Activated CD4-positive, alpha-beta T cell treated with anti-CD3 and anti-CD28 coated beads, Interleukin-2, amount 50 U/mL, for 16 hours (primary cell): ENCODE results near the gene HABP2.
A peak's percentile ranks its signal among the peaks of the same experiment; 100 is the strongest.

Experiments used
- DNase-seq: peaks from one replicate; pipeline ENCODE4 v3.0.0-alpha.2; 2020

Gene HABP2

GRCh38 chr10:113560071-113560470, 7.2 kb downstream of the HABP2 start:
- no peak for DNase-seq

GRCh38 chr10:113561214-113561613, 8.4 kb downstream of the HABP2 start:
- no peak for DNase-seq

GRCh38 chr10:113562069-113562468, 9.2 kb downstream of the HABP2 start:
- DNase-seq, result no peak

GRCh38 chr10:113562704-113563103, 9.9 kb downstream of the HABP2 start:
- DNase-seq, result no peak

GRCh38 chr10:113563306-113564088, 10.6 kb downstream of the HABP2 start:
- peak; percentile 69 for DNase-seq

- no peak for DNase-seq
Measured at GRCh38 chr10:113565364-113565763, 12.5 kb downstream of the HABP2 start.

- no peak for DNase-seq
Measured at GRCh38 chr10:113566888-113567287, 14.0 kb downstream of the HABP2 start.

- DNase-seq, result no peak
Measured at GRCh38 chr10:113569576-113569975, 16.7 kb downstream of the HABP2 start.

GRCh38 chr10:113572520-113573290, 19.9 kb downstream of the HABP2 start:
- no peak for DNase-seq

- no peak for DNase-seq
Measured at GRCh38 chr10:113573368-113573767, 20.5 kb downstream of the HABP2 start.

GRCh38 chr10:113576852-113577251, 24.0 kb downstream of the HABP2 start:
- DNase-seq, result no peak

- no peak for DNase-seq
Measured at GRCh38 chr10:113578773-113579172, 25.9 kb downstream of the HABP2 start.

- DNase-seq, result no peak
Measured at GRCh38 chr10:113581092-113581491, 28.2 kb downstream of the HABP2 start.

- no peak for DNase-seq
Measured at GRCh38 chr10:113583571-113583970, 30.7 kb downstream of the HABP2 start.

GRCh38 chr10:113585949-113586348, 33.1 kb downstream of the HABP2 start:
- no peak for DNase-seq

GRCh38 chr10:113589201-113589770, 36.4 kb downstream of the HABP2 start:
- DNase-seq, result no peak

- no peak for DNase-seq
Measured at GRCh38 chr10:113590581-113590980, 37.7 kb downstream of the HABP2 start.

- DNase-seq, result no peak
Measured at GRCh38 chr10:113592380-113592779, 39.5 kb downstream of the HABP2 start.

- DNase-seq, result no peak
Measured at GRCh38 chr10:113594652-113595051, 41.8 kb downstream of the HABP2 start.

- peak; percentile 5 for DNase-seq
Measured at GRCh38 chr10:113600569-113600968, 47.7 kb downstream of the HABP2 start.

GRCh38 chr10:113603057-113603777, 50.4 kb downstream of the HABP2 start:
- no peak for DNase-seq

- DNase-seq, result no peak
Measured at GRCh38 chr10:113604572-113604971, 51.7 kb downstream of the HABP2 start.

- DNase-seq, result no peak
Measured at GRCh38 chr10:113605268-113605978, 52.6 kb downstream of the HABP2 start.
